ENCODE results near the gene SFT2D1. TPM values are rescaled to one million over a fixed set of nuclear protein-coding genes. Genes with fewer than 3 reads are reported as not detected.
A peak's percentile ranks its signal among the peaks of the same experiment; 100 is the strongest.

SFT2D1 gene
- total RNA-seq, 1 donor from 2014 or later = 29.1 TPM

DNA sequence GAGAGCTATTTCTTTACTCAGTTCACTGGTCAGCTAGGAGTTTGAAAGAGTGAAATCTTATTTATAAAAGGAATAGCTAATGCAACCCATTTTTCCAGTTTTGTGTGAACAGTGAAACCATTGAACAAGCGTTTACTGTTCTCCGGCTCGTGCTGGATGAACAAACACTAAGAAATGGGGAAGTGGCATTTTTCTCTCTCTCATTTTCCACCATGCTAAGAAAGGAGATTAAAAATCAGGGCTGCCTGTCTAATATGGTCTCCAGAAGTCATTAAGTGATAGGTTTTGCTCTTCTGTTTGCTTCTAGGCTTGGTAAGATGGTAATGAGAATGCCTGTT is 774 bp upstream of the SFT2D1 start:
- Mint-ChIP-seq H3K27ac (ENCODE audit: unreplicated experiment) (peak overlapping the region; percentile 76), H3K4me1 (ENCODE audit: unreplicated experiment) (peaks cover 19% of the 10 kb centered on the region), H3K27me3 (ENCODE audit: unreplicated experiment) (peaks cover 14% of the 10 kb centered on the region), H3K36me3 (ENCODE audit: low read depth, unreplicated experiment) (peaks cover 8% of the 10 kb centered on the region), H3K4me3 (ENCODE audit: unreplicated experiment) (peak overlapping the region; percentile 97), H3K9me3 (ENCODE audit: unreplicated experiment) (no peaks in the 10 kb centered on the region)
- DNase-seq (ENCODE audit: low spot score) = no peak
- TF ChIP-seq, protein P1, sequence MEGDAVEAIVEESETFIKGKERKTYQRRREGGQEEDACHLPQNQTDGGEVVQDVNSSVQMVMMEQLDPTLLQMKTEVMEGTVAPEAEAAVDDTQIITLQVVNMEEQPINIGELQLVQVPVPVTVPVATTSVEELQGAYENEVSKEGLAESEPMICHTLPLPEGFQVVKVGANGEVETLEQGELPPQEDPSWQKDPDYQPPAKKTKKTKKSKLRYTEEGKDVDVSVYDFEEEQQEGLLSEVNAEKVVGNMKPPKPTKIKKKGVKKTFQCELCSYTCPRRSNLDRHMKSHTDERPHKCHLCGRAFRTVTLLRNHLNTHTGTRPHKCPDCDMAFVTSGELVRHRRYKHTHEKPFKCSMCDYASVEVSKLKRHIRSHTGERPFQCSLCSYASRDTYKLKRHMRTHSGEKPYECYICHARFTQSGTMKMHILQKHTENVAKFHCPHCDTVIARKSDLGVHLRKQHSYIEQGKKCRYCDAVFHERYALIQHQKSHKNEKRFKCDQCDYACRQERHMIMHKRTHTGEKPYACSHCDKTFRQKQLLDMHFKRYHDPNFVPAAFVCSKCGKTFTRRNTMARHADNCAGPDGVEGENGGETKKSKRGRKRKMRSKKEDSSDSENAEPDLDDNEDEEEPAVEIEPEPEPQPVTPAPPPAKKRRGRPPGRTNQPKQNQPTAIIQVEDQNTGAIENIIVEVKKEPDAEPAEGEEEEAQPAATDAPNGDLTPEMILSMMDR (IDR thresholded peaks at IDR 0.05; ENCODE audit: unreplicated experiment) = no peak

DNA sequence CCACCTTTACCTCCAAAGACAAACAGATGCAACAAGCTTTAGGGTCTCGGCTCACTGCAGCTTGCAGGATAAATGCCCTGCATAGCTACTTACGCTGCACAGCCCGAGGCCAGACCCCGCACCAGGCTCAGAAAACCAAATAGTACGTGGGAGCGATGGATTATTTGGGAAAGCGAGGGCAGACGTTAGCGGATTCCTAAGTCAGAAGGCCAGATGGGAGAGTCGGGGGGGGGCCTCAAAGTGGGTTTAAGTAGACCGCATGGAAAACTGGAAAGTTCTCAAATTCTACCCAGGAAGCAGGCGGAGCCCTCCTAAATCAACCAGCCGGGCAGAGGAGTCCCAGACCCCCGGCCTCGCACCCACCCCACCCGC is 382 bp downstream of the SFT2D1 start:
- H3K4me3 Mint-ChIP-seq (ENCODE audit: unreplicated experiment) = peak overlapping the region; percentile 97
- peaks cover 16% of the 10 kb centered on the region for H3K36me3 Mint-ChIP-seq (ENCODE audit: low read depth, unreplicated experiment)
- peak overlapping the region; percentile 99 for H3K27ac Mint-ChIP-seq (ENCODE audit: unreplicated experiment)
- H3K9me3 Mint-ChIP-seq (ENCODE audit: unreplicated experiment) = no peaks in the 10 kb centered on the region
- DNase-seq (ENCODE audit: low spot score) = no peak
- TF ChIP-seq, protein P1 (IDR thresholded peaks at IDR 0.05; ENCODE audit: unreplicated experiment) = no peak
- H3K27me3 Mint-ChIP-seq (ENCODE audit: unreplicated experiment) = peaks cover 14% of the 10 kb centered on the region
- peaks cover 20% of the 10 kb centered on the region for H3K4me1 Mint-ChIP-seq (ENCODE audit: unreplicated experiment)

DNA sequence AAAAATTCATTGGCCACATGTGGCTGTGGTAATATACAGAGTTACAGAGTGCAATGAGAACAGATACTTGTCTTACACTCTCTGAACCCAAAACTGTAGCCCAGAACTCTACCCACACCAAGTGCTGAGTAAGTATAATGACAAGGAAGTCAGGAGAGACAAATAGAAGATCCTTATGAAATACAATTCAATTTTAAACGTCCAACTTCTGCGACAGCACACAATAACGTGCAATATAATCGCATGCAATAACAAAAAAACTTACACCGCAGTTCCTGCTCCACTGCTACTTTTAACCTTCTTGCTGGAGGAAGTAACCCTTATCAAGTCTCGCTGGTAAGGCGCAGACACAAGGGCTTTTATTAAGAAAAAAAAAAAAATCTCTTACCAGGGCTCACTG is 881 bp downstream of the SFT2D1 start:
- Mint-ChIP-seq H3K9me3 (ENCODE audit: unreplicated experiment) (no peaks in the 10 kb centered on the region), H3K4me1 (ENCODE audit: unreplicated experiment) (peaks cover 20% of the 10 kb centered on the region), H3K36me3 (ENCODE audit: low read depth, unreplicated experiment) (peaks cover 16% of the 10 kb centered on the region), H3K27me3 (ENCODE audit: unreplicated experiment) (peaks cover 14% of the 10 kb centered on the region), H3K27ac (ENCODE audit: unreplicated experiment) (peak overlapping the region; percentile 99), H3K4me3 (ENCODE audit: unreplicated experiment) (peak overlapping the region; percentile 97)
- no peak for DNase-seq (ENCODE audit: low spot score)
- TF ChIP-seq, protein P1 (IDR thresholded peaks at IDR 0.05; ENCODE audit: unreplicated experiment) = no peak

DNA sequence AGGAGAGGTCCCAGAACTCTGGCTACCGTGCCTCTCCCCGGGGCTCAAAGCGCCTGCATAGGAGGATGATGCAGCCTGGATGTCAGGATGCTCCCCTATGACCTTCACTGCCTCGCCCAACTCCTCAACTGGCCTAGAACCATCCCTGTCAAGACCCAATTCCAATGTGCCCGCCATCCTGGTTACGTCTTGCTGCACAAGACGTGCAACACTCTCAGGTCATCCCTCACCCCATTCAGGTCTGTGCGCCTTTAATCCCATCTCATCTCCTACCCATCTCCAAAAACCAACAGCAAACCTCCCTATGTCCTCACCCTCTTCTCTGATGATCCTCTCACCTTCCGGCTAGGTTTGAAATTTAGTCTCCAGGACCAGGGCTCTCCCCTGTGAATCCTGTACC is 3.5 kb downstream of the SFT2D1 start:
- Mint-ChIP-seq H3K9me3 (ENCODE audit: unreplicated experiment) (no peaks in the 10 kb centered on the region), H3K27ac (ENCODE audit: unreplicated experiment) (no peak overlapping the region), H3K4me3 (ENCODE audit: unreplicated experiment) (no peak overlapping the region)

DNA sequence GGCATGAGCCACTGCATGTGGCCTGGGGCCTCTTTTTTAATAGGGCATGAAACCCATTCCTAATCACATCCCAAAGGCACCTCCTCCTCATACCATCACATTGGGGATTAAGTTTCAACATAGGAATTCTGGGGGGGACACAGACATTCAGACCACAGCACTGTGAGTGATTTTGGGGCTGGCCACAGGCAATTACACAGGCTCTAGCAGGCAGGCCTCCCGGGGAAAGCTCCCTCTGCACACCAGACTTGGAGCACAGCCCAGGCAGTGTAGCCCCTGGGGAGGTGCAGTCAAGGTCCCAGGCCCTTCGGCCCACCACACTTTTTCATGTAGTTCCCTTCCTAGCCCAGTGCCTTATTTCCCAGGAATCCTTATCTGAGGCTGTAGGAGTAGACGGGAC is 5.5 kb downstream of the SFT2D1 start:
- TF ChIP-seq, protein P1 (IDR thresholded peaks at IDR 0.05; ENCODE audit: unreplicated experiment) = no peak
- Mint-ChIP-seq H3K4me3 (ENCODE audit: unreplicated experiment) (no peak overlapping the region), H3K9me3 (ENCODE audit: unreplicated experiment) (no peaks in the 10 kb centered on the region), H3K27ac (ENCODE audit: unreplicated experiment) (no peak overlapping the region), H3K36me3 (ENCODE audit: low read depth, unreplicated experiment) (peaks cover 22% of the 10 kb centered on the region), H3K27me3 (ENCODE audit: unreplicated experiment) (peaks cover 9% of the 10 kb centered on the region), H3K4me1 (ENCODE audit: unreplicated experiment) (peaks cover 33% of the 10 kb centered on the region)
- no peak for DNase-seq (ENCODE audit: low spot score)

More for the DNA sequence above, 3.5 kb downstream of the SFT2D1 start:
- peaks cover 27% of the 10 kb centered on the region for H3K36me3 Mint-ChIP-seq (ENCODE audit: low read depth, unreplicated experiment)
- no peak for DNase-seq (ENCODE audit: low spot score)
- peaks cover 19% of the 10 kb centered on the region for H3K4me1 Mint-ChIP-seq (ENCODE audit: unreplicated experiment)
- TF ChIP-seq, protein P1 (IDR thresholded peaks at IDR 0.05; ENCODE audit: unreplicated experiment) = no peak
- peaks cover 10% of the 10 kb centered on the region for H3K27me3 Mint-ChIP-seq (ENCODE audit: unreplicated experiment)
